Prostate gland (tissue), 2 donors: Measurements from ENCODE around the gene PEX26. TPM values are rescaled to one million over a fixed set of nuclear protein-coding genes. Genes with fewer than 3 reads are reported as not detected.
"Not testable (repeated sequence)": the region's sequence is repeated elsewhere in the genome, so short reads cannot be mapped to it uniquely, and the experiment has no call there.

Source experiments
- DNase-seq: peaks from one replicate; pipeline ENCODE4 v3.0.0-alpha.2; 2019; ENCODE audit warnings: low spot score
- H3K27ac ChIP-seq, 2 donors: fragments of 200-600 bp; sonication (generic); 2 replicates each; pipeline ENCODE4 v1.5.1; 2017 to 2019
- H3K27me3 ChIP-seq: fragments of 200-600 bp; sonication (generic); replicated peaks from 2 replicates; pipeline ENCODE4 v1.5.1; 2019; ENCODE audit not compliant: insufficient read depth
- H3K36me3 ChIP-seq, 2 donors: fragments of 200-600 bp; sonication (generic); 1 replicate in 1 of 2; 2 replicates in 1 of 2; pipeline versions ENCODE4 v1.5.1 to v1.8.1; 2017 to 2019
- H3K4me1 ChIP-seq: fragments of 200-600 bp; sonication (generic); replicated peaks from 2 replicates; pipeline ENCODE4 v1.5.1; 2019
- H3K4me3 ChIP-seq, 2 donors: fragments of 200-600 bp; sonication (generic); 2 replicates each; pipeline ENCODE4 v1.5.1; 2017 to 2019
- H3K9me3 ChIP-seq: fragments of 200-600 bp; sonication (generic); 2 replicates; pipeline ENCODE4 v1.5.1; 2017
- CTCF ChIP-seq, 4 experiments: fragments of 200-600 bp in 2 of 4; fragments of 450-650 bp in 2 of 4; sonication (generic) in 2 of 4; IDR thresholded peaks; 1 replicate in 3 of 4; 2 replicates in 1 of 4; pipeline ENCODE4 v1.5.1; 2016 to 2019; ENCODE audit warnings: antibody characterized with exemption in 4 of 4, mild to moderate bottlenecking in 2 of 4, moderate library complexity in 2 of 4
- POLR2A ChIP-seq: fragments of 450-650 bp; IDR thresholded peaks from one replicate; pipeline ENCODE4 v1.6.1; 2016; ENCODE audit warnings: antibody characterized with exemption, mild to moderate bottlenecking
- POLR2AphosphoS5 ChIP-seq: sonication (generic); formaldehyde crosslinking; IDR thresholded peaks from one replicate; pipeline ENCODE4 v1.6.1; 2017; ENCODE audit warnings: antibody characterized with exemption
- WGBS: methylation state at CpG from one replicate; pipeline ENCODE4 v1.1.5; 2018; 5-methylcytosine and 5-hydroxymethylcytosine counted together
- intact Hi-C: fragments of 100-400 bp; cut with DNase I; formaldehyde crosslinking; loops from one replicate; pipeline ENCODE4 v1.14.2; 2022
- total RNA-seq, 2 donors: library from RNA; depleted of rRNA; stranded (reverse); fragments of >200 nt; gene quantifications; one replicate each; pipeline ENCODE4 v1.1.0, GENCODE V29; 2016

The PEX26 gene
- total RNA-seq, 2 donors from 2014 or later, result 34.7 to 38.2 TPM

GRCh38 chr22:18060646-18061620, 16.9 kb upstream of the PEX26 start:
- Histone ChIP-seq H3K36me3 (no peaks in the 10 kb centered on the region), H3K4me3 (no peak overlapping the region), H3K4me1 (peaks cover 11% of the 10 kb centered on the region), H3K27ac (peak overlapping the region in 1 of 2 donors; percentile 2), H3K9me3 (no peaks in the 10 kb centered on the region), H3K27me3 (no peaks in the 10 kb centered on the region)
- WGBS, result 47% methylated on average over 13 of the region's 13 CpGs
- DNase-seq, result no peak
- TF ChIP-seq POLR2A (no peak), CTCF (IDR thresholded peaks at IDR 0.05) (no peak), POLR2AphosphoS5 (no peak)
- intact Hi-C loops, result no loop called here

GRCh38 chr22:18062421-18062820, 15.4 kb upstream of the PEX26 start:
- no peaks in the 10 kb centered on the region for H3K9me3 ChIP-seq
- no peak overlapping the region for H3K27ac ChIP-seq
- H3K4me3 ChIP-seq, result no peak overlapping the region
- WGBS, result 90% methylated on average over 3 of the region's 3 CpGs
- peaks cover 2% of the 10 kb centered on the region for H3K4me1 ChIP-seq
- intact Hi-C loops, result no loop called here
- DNase-seq, result no peak
- H3K27me3 ChIP-seq, result no peaks in the 10 kb centered on the region
- H3K36me3 ChIP-seq, result no peaks in the 10 kb centered on the region
- no peak for TF ChIP-seq POLR2AphosphoS5
- no peak for TF ChIP-seq POLR2A
- no peak for TF ChIP-seq CTCF (IDR thresholded peaks at IDR 0.05)

- Histone ChIP-seq H3K4me3 (no peak overlapping the region), H3K27me3 (no peaks in the 10 kb centered on the region), H3K9me3 (no peaks in the 10 kb centered on the region), H3K36me3 (no peaks in the 10 kb centered on the region), H3K27ac (peak overlapping the region in 1 of 2 donors; percentile 18), H3K4me1 (no peaks in the 10 kb centered on the region)
- no peak for TF ChIP-seq POLR2AphosphoS5
- no peak for TF ChIP-seq POLR2A
- no peak for TF ChIP-seq CTCF (IDR thresholded peaks at IDR 0.05)
- no peak for DNase-seq
- intact Hi-C loops, result no loop called here
- 87% methylated on average over 7 of the region's 7 CpGs for WGBS
Observed at GRCh38 chr22:18063306-18063705, 14.5 kb upstream of the PEX26 start.

GRCh38 chr22:18063715-18064114, 14.1 kb upstream of the PEX26 start:
- H3K9me3 ChIP-seq, H3K4me1 ChIP-seq, H3K27ac ChIP-seq, H3K27me3 ChIP-seq, DNase-seq, H3K4me3 ChIP-seq, intact Hi-C loops, H3K36me3 ChIP-seq: not testable (repeated sequence)
- 80% methylated on average over 6 of the region's 6 CpGs for WGBS

- H3K27ac ChIP-seq, result no peak overlapping the region
- no peak overlapping the region for H3K4me3 ChIP-seq
- no peak for DNase-seq
- no peaks in the 10 kb centered on the region for H3K9me3 ChIP-seq
- WGBS, result 75% methylated on average over 7 of the region's 7 CpGs
- H3K4me1 ChIP-seq, result peaks cover 1% of the 10 kb centered on the region
- no peaks in the 10 kb centered on the region for H3K27me3 ChIP-seq
- intact Hi-C loops, result no loop called here
- H3K36me3 ChIP-seq, result no peaks in the 10 kb centered on the region
- TF ChIP-seq CTCF (IDR thresholded peaks at IDR 0.05) (no peak), POLR2A (no peak), POLR2AphosphoS5 (no peak)
Observed at GRCh38 chr22:18064636-18065035, 13.2 kb upstream of the PEX26 start.
